ENCODE results near the gene MRPL12. TPM values are rescaled to one million over a fixed set of nuclear protein-coding genes. Genes with fewer than 3 reads are reported as not detected.

MRPL12 gene
- total and polyA plus RNA-seq, 2 of the 13 experiments (the other 11 are each of a cell fraction or from before 2014, with no cell fraction given): 39.1 to 94.1 TPM

DNA sequence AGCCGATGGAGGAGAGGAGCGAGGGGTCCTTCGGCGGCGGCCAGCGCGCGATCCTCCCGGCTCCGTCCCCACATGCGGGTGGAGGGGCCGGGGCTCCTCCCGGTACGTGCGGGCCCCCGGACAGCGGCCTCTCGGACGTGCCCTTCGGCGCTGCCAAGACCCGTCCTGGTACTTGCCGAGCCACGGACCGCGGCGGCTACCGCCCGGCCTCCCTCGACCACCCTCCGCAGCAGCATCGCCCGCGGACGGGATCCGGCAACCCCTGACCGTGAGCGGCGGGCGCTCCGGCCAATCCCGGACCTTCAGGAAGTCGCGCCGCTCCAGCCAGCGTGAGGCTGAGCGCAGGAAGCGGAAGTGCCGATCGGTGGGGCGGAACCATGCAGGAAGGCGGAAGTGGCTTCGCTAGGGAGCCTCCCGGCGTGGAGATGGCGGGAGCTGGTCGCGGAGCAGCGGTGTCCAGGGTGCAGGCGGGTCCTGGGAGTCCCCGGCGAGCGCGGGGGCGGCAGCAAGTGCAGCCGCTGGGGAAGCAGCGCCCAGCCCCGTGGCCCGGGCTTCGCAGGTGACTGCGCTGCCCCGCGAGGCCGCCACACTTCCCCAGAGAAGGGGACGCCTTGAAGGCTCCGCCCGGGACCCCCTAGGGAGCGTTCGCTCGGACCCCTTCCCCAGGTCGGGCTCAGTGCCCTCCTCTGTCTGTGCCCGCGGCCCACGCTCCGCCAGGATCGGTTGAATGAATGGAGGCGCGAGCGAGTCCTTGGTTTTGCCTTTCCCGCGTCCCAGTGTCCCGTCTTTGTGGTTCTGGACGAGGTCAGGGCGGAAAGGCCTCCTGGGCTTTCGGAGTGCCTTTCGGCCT is 36.6 kb upstream of the MRPL12 start, which contains the start of the genes CCDC137 and OXLD1 (continued):
- TF ChIP-seq ZNF333 (CRISPR knock-in tag; IDR thresholded peaks at IDR 0.05; ENCODE audit: borderline replicate concordance) (no peak; the same call in 1 of the 2 replicates), NFKB2 (CRISPR knock-in tag; IDR thresholded peaks at IDR 0.05; ENCODE audit: borderline replicate concordance) (peak; percentile 94; the same call in 1 of the 2 replicates), ZFX (CRISPR knock-in tag; IDR thresholded peaks at IDR 0.05; ENCODE audit: low read depth) (peak; percentile 79), ZZZ3 (CRISPR knock-in tag; IDR thresholded peaks at IDR 0.05; ENCODE audit: borderline replicate concordance) (peak; percentile 96), EEA1 (CRISPR knock-in tag; IDR thresholded peaks at IDR 0.05; ENCODE audit: borderline replicate concordance) (peak; percentile 61; the same call in 1 of the 2 replicates), GTF2F1 (IDR thresholded peaks at IDR 0.05; ENCODE audit: low read length) (no peak), SP2 (CRISPR knock-in tag; IDR thresholded peaks at IDR 0.05) (peak; percentile 100), REXO4 (CRISPR knock-in tag; IDR thresholded peaks at IDR 0.05; ENCODE audit: borderline replicate concordance) (peak; percentile 85; the same call in 1 of the 2 replicates), LCORL (IDR thresholded peaks at IDR 0.05) (no peak), LCORL (CRISPR knock-in tag; IDR thresholded peaks at IDR 0.05) (peak; percentile 27; the same call in 1 of the 2 replicates), GZF1 (CRISPR knock-in tag; IDR thresholded peaks at IDR 0.05) (0 out of 2 replicates have a peak, but pooled peaks have one; percentile 13), ZNF33B (CRISPR knock-in tag; IDR thresholded peaks at IDR 0.05) (peak; percentile 84), RXRA (CRISPR knock-in tag; IDR thresholded peaks at IDR 0.05) (peak; percentile 79; the same call in 1 of the 2 replicates)
- TF ChIP-seq, protein P1, sequence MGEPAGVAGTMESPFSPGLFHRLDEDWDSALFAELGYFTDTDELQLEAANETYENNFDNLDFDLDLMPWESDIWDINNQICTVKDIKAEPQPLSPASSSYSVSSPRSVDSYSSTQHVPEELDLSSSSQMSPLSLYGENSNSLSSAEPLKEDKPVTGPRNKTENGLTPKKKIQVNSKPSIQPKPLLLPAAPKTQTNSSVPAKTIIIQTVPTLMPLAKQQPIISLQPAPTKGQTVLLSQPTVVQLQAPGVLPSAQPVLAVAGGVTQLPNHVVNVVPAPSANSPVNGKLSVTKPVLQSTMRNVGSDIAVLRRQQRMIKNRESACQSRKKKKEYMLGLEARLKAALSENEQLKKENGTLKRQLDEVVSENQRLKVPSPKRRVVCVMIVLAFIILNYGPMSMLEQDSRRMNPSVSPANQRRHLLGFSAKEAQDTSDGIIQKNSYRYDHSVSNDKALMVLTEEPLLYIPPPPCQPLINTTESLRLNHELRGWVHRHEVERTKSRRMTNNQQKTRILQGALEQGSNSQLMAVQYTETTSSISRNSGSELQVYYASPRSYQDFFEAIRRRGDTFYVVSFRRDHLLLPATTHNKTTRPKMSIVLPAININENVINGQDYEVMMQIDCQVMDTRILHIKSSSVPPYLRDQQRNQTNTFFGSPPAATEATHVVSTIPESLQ (CRISPR knock-in tag; conservative IDR thresholded peaks at IDR 0.05): no peak
- TF ChIP-seq, protein P2, sequence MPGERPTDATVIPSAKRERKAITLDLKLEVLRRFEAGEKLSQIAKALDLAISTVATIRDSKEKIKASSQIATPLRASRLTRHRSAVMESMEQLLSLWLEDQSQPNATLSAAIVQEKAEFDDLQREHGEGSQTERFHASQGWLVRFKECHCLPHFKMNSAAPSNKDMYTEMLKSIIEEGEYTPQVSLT (CRISPR knock-in tag; IDR thresholded peaks at IDR 0.05; ENCODE audit: borderline replicate concordance, low read depth): no peak; the same call in 1 of the 2 replicates
- TF ChIP-seq, protein P3, sequence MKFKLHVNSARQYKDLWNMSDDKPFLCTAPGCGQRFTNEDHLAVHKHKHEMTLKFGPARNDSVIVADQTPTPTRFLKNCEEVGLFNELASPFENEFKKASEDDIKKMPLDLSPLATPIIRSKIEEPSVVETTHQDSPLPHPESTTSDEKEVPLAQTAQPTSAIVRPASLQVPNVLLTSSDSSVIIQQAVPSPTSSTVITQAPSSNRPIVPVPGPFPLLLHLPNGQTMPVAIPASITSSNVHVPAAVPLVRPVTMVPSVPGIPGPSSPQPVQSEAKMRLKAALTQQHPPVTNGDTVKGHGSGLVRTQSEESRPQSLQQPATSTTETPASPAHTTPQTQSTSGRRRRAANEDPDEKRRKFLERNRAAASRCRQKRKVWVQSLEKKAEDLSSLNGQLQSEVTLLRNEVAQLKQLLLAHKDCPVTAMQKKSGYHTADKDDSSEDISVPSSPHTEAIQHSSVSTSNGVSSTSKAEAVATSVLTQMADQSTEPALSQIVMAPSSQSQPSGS (CRISPR knock-in tag; IDR thresholded peaks at IDR 0.05): peak; percentile 70; the same call in 1 of the 2 replicates
- TF ChIP-seq, protein P4, sequence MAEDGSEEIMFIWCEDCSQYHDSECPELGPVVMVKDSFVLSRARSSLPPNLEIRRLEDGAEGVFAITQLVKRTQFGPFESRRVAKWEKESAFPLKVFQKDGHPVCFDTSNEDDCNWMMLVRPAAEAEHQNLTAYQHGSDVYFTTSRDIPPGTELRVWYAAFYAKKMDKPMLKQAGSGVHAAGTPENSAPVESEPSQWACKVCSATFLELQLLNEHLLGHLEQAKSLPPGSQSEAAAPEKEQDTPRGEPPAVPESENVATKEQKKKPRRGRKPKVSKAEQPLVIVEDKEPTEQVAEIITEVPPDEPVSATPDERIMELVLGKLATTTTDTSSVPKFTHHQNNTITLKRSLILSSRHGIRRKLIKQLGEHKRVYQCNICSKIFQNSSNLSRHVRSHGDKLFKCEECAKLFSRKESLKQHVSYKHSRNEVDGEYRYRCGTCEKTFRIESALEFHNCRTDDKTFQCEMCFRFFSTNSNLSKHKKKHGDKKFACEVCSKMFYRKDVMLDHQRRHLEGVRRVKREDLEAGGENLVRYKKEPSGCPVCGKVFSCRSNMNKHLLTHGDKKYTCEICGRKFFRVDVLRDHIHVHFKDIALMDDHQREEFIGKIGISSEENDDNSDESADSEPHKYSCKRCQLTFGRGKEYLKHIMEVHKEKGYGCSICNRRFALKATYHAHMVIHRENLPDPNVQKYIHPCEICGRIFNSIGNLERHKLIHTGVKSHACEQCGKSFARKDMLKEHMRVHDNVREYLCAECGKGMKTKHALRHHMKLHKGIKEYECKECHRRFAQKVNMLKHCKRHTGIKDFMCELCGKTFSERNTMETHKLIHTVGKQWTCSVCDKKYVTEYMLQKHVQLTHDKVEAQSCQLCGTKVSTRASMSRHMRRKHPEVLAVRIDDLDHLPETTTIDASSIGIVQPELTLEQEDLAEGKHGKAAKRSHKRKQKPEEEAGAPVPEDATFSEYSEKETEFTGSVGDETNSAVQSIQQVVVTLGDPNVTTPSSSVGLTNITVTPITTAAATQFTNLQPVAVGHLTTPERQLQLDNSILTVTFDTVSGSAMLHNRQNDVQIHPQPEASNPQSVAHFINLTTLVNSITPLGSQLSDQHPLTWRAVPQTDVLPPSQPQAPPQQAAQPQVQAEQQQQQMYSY (CRISPR knock-in tag; IDR thresholded peaks at IDR 0.05): peak; percentile 80
- TF ChIP-seq, protein P5, sequence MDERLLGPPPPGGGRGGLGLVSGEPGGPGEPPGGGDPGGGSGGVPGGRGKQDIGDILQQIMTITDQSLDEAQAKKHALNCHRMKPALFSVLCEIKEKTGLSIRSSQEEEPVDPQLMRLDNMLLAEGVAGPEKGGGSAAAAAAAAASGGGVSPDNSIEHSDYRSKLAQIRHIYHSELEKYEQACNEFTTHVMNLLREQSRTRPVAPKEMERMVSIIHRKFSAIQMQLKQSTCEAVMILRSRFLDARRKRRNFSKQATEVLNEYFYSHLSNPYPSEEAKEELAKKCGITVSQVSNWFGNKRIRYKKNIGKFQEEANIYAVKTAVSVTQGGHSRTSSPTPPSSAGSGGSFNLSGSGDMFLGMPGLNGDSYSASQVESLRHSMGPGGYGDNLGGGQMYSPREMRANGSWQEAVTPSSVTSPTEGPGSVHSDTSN (CRISPR knock-in tag; IDR thresholded peaks at IDR 0.05): peak; percentile 100

Measured in HepG2 (cell line).